H1 (cell line): Measurements from ENCODE around the gene OMG. TPM values are rescaled to one million over a fixed set of nuclear protein-coding genes. Genes with fewer than 3 reads are reported as not detected.

Source experiments
- CTCF ChIA-PET: fragments of 300-600 bp; sonication (Branson Sonifier 250); formaldehyde crosslinking; loops from one replicate; lab custom pipeline; 2021; ENCODE audit not compliant: partially characterized antibody; lab: Charles Lee
- POLR2A ChIA-PET: fragments of 300-600 bp; sonication (Branson Sonifier 250); formaldehyde crosslinking; loops from one replicate; lab custom pipeline; 2021; ENCODE audit warnings: inconsistent platforms; ENCODE audit not compliant: partially characterized antibody; lab: Charles Lee
- DNase-seq, 2 experiments: peaks; one replicate each; pipeline versions ENCODE4 v3.0.0 to v3.0.0-alpha.2; 2010 to 2022; ENCODE audit warnings: low spot score in 2 of 2, low read depth in 1 of 2, mixed read lengths in 1 of 2
- FAIRE-seq: peaks from 2 replicates; lab custom pipeline; 2011; peaks lifted over from hg19 to GRCh38; lab: Jason Lieb, UNC
- H2AFZ ChIP-seq: 2 replicates; pipeline ENCODE4 v1.8.1; 2012; ENCODE audit warnings: low read length, inconsistent platforms
- H2AK5ac ChIP-seq: 2 replicates; pipeline ENCODE4 v1.6.1; 2013; ENCODE audit warnings: low read depth, low read length
- H2BK120ac ChIP-seq: replicated peaks from 2 replicates; pipeline ENCODE3; 2013; ENCODE audit warnings: low read depth, low read length, inconsistent platforms
- H2BK12ac ChIP-seq: 2 replicates; pipeline ENCODE4 v1.6.1; 2013; ENCODE audit warnings: low read depth, low read length
- H2BK15ac ChIP-seq: 2 replicates; pipeline ENCODE4 v1.6.1; 2013; ENCODE audit warnings: low read length
- H2BK20ac ChIP-seq: 2 replicates; pipeline ENCODE4 v1.6.1; 2013; ENCODE audit warnings: low read length
- H2BK5ac ChIP-seq: 2 replicates; pipeline ENCODE4 v1.6.1; 2013; ENCODE audit warnings: low read depth, low read length
- H3K14ac ChIP-seq: 2 replicates; pipeline ENCODE4 v1.6.1; 2013; ENCODE audit warnings: inconsistent platforms; ENCODE audit not compliant: insufficient read length
- H3K18ac ChIP-seq: 2 replicates; pipeline ENCODE4 v1.6.1; 2013; ENCODE audit warnings: low read length; ENCODE audit errors: extremely low read depth
- H3K23ac ChIP-seq: 2 replicates; pipeline ENCODE4 v1.6.1; 2013; ENCODE audit warnings: inconsistent platforms; ENCODE audit not compliant: insufficient read length
- H3K23me2 ChIP-seq: 2 replicates; pipeline ENCODE4 v1.6.1; 2013; ENCODE audit warnings: low read depth, low read length
- H3K27ac ChIP-seq: 2 replicates; pipeline ENCODE4 v1.6.1; 2011; ENCODE audit warnings: low read depth, low read length, inconsistent platforms
- H3K27me3 ChIP-seq, 4 experiments: replicated peaks in 1 of 4; 1 replicate in 1 of 4; 2 replicates in 3 of 4; pipeline versions ENCODE4 v1.6.1 to v1.8.1; 2011 to 2013; ENCODE audit warnings: low read length in 3 of 4, mild to moderate bottlenecking in 3 of 4, inconsistent platforms in 2 of 4, mixed read lengths in 2 of 4, moderate library complexity in 1 of 4; ENCODE audit not compliant: control insufficient read depth in 3 of 4, insufficient read depth in 3 of 4; ENCODE audit errors: extremely low read depth in 1 of 4
- H3K36me3 ChIP-seq, 4 experiments: 2 replicates each; pipeline versions ENCODE4 v1.6.1 to v1.8.1; 2011 to 2013; ENCODE audit warnings: mild to moderate bottlenecking in 4 of 4, low read length in 3 of 4, moderate library complexity in 2 of 4, control low read depth in 1 of 4, inconsistent platforms in 1 of 4; ENCODE audit not compliant: insufficient read depth in 4 of 4, control insufficient read depth in 2 of 4
- H3K4ac ChIP-seq: replicated peaks from 2 replicates; pipeline ENCODE3; 2013; ENCODE audit warnings: low read length, low read depth, mixed read lengths, inconsistent platforms; ENCODE audit not compliant: insufficient read length
- H3K4me1 ChIP-seq, 4 experiments: replicated peaks in 1 of 4; 1 replicate in 1 of 4; 2 replicates in 3 of 4; pipeline versions ENCODE4 v1.6.1 to v1.8.1; 2011 to 2013; ENCODE audit warnings: low read length in 3 of 4, inconsistent platforms in 2 of 4, mixed read lengths in 1 of 4; ENCODE audit not compliant: insufficient read depth in 4 of 4, control insufficient read depth in 3 of 4
- H3K4me2 ChIP-seq, 2 experiments: 2 replicates each; pipeline versions ENCODE4 v1.6.1 to v1.8.1; 2011 to 2013; ENCODE audit warnings: low read depth in 2 of 2, low read length in 2 of 2, control low read depth in 1 of 2, inconsistent platforms in 1 of 2, mild to moderate bottlenecking in 1 of 2; ENCODE audit not compliant: insufficient read depth in 1 of 2
- H3K4me3 ChIP-seq, 4 experiments: fragments of 200-600, 300-600 bp in 1 of 4; sonication (generic), shearing (Covaris generic), sonication (Bioruptor Twin) in 1 of 4; 2 replicates each; pipeline versions ENCODE4 v1.5.1 to v1.8.1; 2011 to 2016; ENCODE audit warnings: low read length in 4 of 4, low read depth in 3 of 4, control low read depth in 2 of 4, inconsistent platforms in 2 of 4, mild to moderate bottlenecking in 2 of 4, mixed read lengths in 1 of 4, moderate library complexity in 1 of 4; ENCODE audit not compliant: insufficient read depth in 2 of 4; ENCODE audit errors: extremely low read depth in 1 of 4
- H3K56ac ChIP-seq: replicated peaks from 2 replicates; pipeline ENCODE3; 2013; ENCODE audit warnings: low read depth, mild to moderate bottlenecking, mixed read lengths, low read length, inconsistent platforms; ENCODE audit not compliant: insufficient read length
- H3K79me1 ChIP-seq: 2 replicates; pipeline ENCODE4 v1.6.1; 2013; ENCODE audit warnings: low read depth, low read length, control low read depth
- H3K79me2 ChIP-seq, 2 experiments: 2 replicates each; pipeline versions ENCODE4 v1.6.1 to v1.8.1; 2012 to 2013; ENCODE audit warnings: low read length in 2 of 2, mild to moderate bottlenecking in 2 of 2, inconsistent platforms in 1 of 2; ENCODE audit not compliant: insufficient read depth in 2 of 2, control insufficient read depth in 1 of 2
- H3K9ac ChIP-seq, 4 experiments: replicated peaks in 1 of 4; 1 replicate in 1 of 4; 2 replicates in 3 of 4; pipeline versions ENCODE4 v1.6.1 to v1.8.1; 2011 to 2013; ENCODE audit warnings: low read depth in 3 of 4, low read length in 3 of 4, control low read depth in 2 of 4, mild to moderate bottlenecking in 2 of 4, moderate library complexity in 2 of 4, inconsistent platforms in 1 of 4; ENCODE audit errors: extremely low read depth in 1 of 4
- H3K9me3 ChIP-seq, 2 experiments: 2 replicates each; pipeline versions ENCODE4 v1.6.1 to v1.8.1; 2012 to 2013; ENCODE audit warnings: mild to moderate bottlenecking in 2 of 2, moderate library complexity in 2 of 2, control low read depth in 1 of 2, inconsistent platforms in 1 of 2, low read depth in 1 of 2, low read length in 1 of 2, mixed read lengths in 1 of 2; ENCODE audit not compliant: insufficient read depth in 2 of 2
- H4K20me1 ChIP-seq, 2 experiments: replicated peaks in 1 of 2; 2 replicates each; pipeline versions ENCODE3 to v1.8.1; 2011 to 2013; ENCODE audit warnings: inconsistent platforms in 2 of 2, low read length in 2 of 2, mild to moderate bottlenecking in 1 of 2; ENCODE audit not compliant: insufficient read depth in 2 of 2, control insufficient read depth in 1 of 2
- H4K5ac ChIP-seq: 2 replicates; pipeline ENCODE4 v1.6.1; 2013; ENCODE audit warnings: low read length, low read depth, mixed read lengths, inconsistent platforms; ENCODE audit not compliant: insufficient read length
- H4K8ac ChIP-seq: 2 replicates; pipeline ENCODE4 v1.8.0; 2013; ENCODE audit warnings: mild to moderate bottlenecking, moderate library complexity, low read length, inconsistent platforms; ENCODE audit not compliant: insufficient read depth; ENCODE audit errors: extremely low read depth
- H4K91ac ChIP-seq: replicated peaks from 2 replicates; pipeline ENCODE3; 2013; ENCODE audit warnings: low read length, mixed read lengths, inconsistent platforms; ENCODE audit not compliant: insufficient read length
- CEBPB ChIP-seq: IDR thresholded peaks from 2 replicates; pipeline ENCODE4 v1.6.1; 2012; ENCODE audit warnings: low read depth, low read length
- FOSL1 ChIP-seq: IDR thresholded peaks from 2 replicates; pipeline ENCODE4 v1.6.1; 2011; ENCODE audit warnings: mild to moderate bottlenecking, low read depth, low read length, moderate library complexity; ENCODE audit not compliant: insufficient read depth
- NRF1 ChIP-seq: IDR thresholded peaks from 2 replicates; pipeline ENCODE4 v1.6.1; 2011; ENCODE audit warnings: mild to moderate bottlenecking, low read depth, low read length, improper control_type of control experiment
- POLR2A ChIP-seq, 2 experiments: IDR thresholded peaks; 1 replicate in 1 of 2; 2 replicates in 1 of 2; pipeline ENCODE4 v1.6.1; 2011; ENCODE audit warnings: low read depth in 2 of 2, low read length in 2 of 2, mild to moderate bottlenecking in 2 of 2; ENCODE audit errors: control extremely low read depth in 1 of 2
- RBBP5 ChIP-seq: IDR thresholded peaks from 2 replicates; pipeline ENCODE4 v1.7.1; 2012; ENCODE audit warnings: low read depth, mild to moderate bottlenecking, inconsistent platforms, low read length, moderate library complexity, borderline replicate concordance
- TAF7 ChIP-seq: optimal IDR thresholded peaks from 2 replicates; pipeline ENCODE3; 2011; ENCODE audit warnings: low read depth, mild to moderate bottlenecking, inconsistent platforms, low read length, moderate library complexity, borderline replicate concordance
- TBP ChIP-seq: IDR thresholded peaks from 2 replicates; pipeline ENCODE4 v1.6.1; 2011; ENCODE audit warnings: low read depth, low read length, improper control_type of control experiment
- WGBS, 2 experiments: shearing (Covaris generic) in 1 of 2; methylation state at CpG; one replicate each; pipeline versions ENCODE4 v1.1.6 to v1.1.7; 2013 to 2015; ENCODE audit warnings: low lambda C conversion rate in 2 of 2, mixed read lengths in 2 of 2, inconsistent platforms in 1 of 2, low coverage in 1 of 2, missing lambda C conversion rate in 1 of 2; ENCODE audit not compliant: insufficient replicate concordance in 2 of 2, insufficient coverage in 1 of 2, insufficient read length in 1 of 2; ENCODE audit errors: extremely low coverage in 1 of 2, missing lambda C conversion rate in 1 of 2; 5-methylcytosine and 5-hydroxymethylcytosine counted together
- polyA plus RNA-seq, 7 experiments: library from polyadenylated mRNA; depleted of rRNA in 3 of 7; stranded (reverse) in 5 of 7; unstranded in 2 of 7; fragments of >200 nt in 5 of 7; fragments of 200-250 nt in 2 of 7; gene quantifications; 1 replicate in 5 of 7; 2 replicates in 1 of 7; 4 replicates in 1 of 7; pipeline versions ENCODE4 v1.2.1 to v1.2.3, GENCODE V29; 2011 to 2013; ENCODE audit warnings: missing spikeins in 2 of 7, mixed read lengths in 2 of 7
- total RNA-seq: library from RNA; stranded (reverse); fragmentation: NEBNext Ultra II Directional; extraction: Animal tissue kit (Norgen Biotek cat#: 25700); gene quantifications from 2 replicates; pipeline ENCODE4 v1.2.1, GENCODE V29; 2021

OMG gene
- total and polyA plus RNA-seq, 2 of the 8 experiments (the other 6 are each of a cell fraction or from before 2014, with no cell fraction given) = not detected

DNA sequence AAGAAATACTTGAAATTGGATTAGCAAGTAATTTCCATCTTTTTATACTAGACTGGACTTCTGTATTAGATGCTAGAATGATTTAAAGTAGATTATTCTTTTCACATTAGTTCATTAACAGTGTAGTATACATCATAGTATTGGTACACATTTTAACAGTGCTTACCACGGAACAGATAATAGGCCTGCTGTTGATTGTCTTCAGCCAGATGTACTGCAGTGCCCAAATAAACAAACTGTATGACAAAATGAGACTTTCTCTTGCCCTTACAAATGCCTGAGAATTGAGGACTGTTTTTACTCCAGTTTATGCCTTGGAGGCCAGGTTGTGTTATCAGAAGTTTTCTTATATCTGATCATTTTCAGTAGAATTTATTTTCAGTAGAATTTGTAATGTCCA lies 23.8 kb upstream of the OMG start:
- 0 out of 7 replicates have a peak, but pooled peaks cover 0 to 4% (median 0%) of the 10 kb centered on the region in 4 experiments for H3K4me1 ChIP-seq
- 0 out of 8 replicates have a peak, but pooled peaks cover 0 to 1% (median 0%) of the 10 kb centered on the region in 4 experiments for H3K36me3 ChIP-seq
- no peak overlapping the region for H3K4ac ChIP-seq
- no peaks in the 10 kb centered on the region for H3K27me3 ChIP-seq
- no peaks in the 10 kb centered on the region for H4K20me1 ChIP-seq
- H3K23me2 ChIP-seq = no peaks in the 10 kb centered on the region
- H2AK5ac ChIP-seq = no peak overlapping the region
- 90% methylated on average over 1 of the region's 1 CpG; no CpG with 5 or more reads in 1 of the 2 experiments for WGBS, 2 experiments
- POLR2A ChIA-PET = no interaction called here
- no peak overlapping the region for H3K27ac ChIP-seq
- no peak overlapping the region for H3K56ac ChIP-seq
- no peak overlapping the region for H4K91ac ChIP-seq
- no peak overlapping the region for H3K23ac ChIP-seq
- no peak overlapping the region for H2BK12ac ChIP-seq
- no peak overlapping the region for H3K18ac ChIP-seq
- no peak overlapping the region for H2BK20ac ChIP-seq
- no peak overlapping the region for H3K14ac ChIP-seq
- H2AFZ ChIP-seq = no peak overlapping the region
- H4K5ac ChIP-seq = no peak overlapping the region
- no peaks in the 10 kb centered on the region for H3K79me1 ChIP-seq
- CTCF ChIA-PET = no interaction called here
- no peak overlapping the region for H3K9ac ChIP-seq
- no peak overlapping the region for H3K4me2 ChIP-seq
- no peak overlapping the region for H2BK15ac ChIP-seq
- no peak overlapping the region for H2BK5ac ChIP-seq
- no peak overlapping the region for H4K8ac ChIP-seq
- no peak for FAIRE-seq
- no peak overlapping the region for H3K4me3 ChIP-seq
- no peak for DNase-seq
- no peaks in the 10 kb centered on the region for H3K9me3 ChIP-seq
- no peaks in the 10 kb centered on the region for H3K79me2 ChIP-seq
- no peak overlapping the region for H2BK120ac ChIP-seq
- TF ChIP-seq NRF1 (no peak), POLR2A (IDR thresholded peaks at IDR 0.05; ENCODE audit: control extremely low read depth in 1 of 2, low read depth in 2 of 2, low read length in 2 of 2) (no peak), RBBP5 (no peak), TBP (no peak), FOSL1 (no peak), CEBPB (no peak), TAF7 (no peak)
